ENCODE data around the gene HINT3.

The HINT3 gene

GRCh38 chr6:125983246-125983945, 26.8 kb downstream of the HINT3 start:
- H3K27ac ChIP-seq (ENCODE audit: low read length): no peak overlapping the region
- H3K27me3 ChIP-seq (ENCODE audit: control insufficient read depth, insufficient read depth, low read length): no peaks in the 10 kb centered on the region
- no peaks in the 10 kb centered on the region for H3K9me3 ChIP-seq (ENCODE audit: control insufficient read depth, insufficient read depth, low read length)
- whole genome bisulfite sequencing (ENCODE audit: insufficient coverage, insufficient read length): no CpG with 5 or more reads among the region's 4 CpGs
- H3K4me3 ChIP-seq (ENCODE audit: low read length): no peak overlapping the region
- 0 out of 2 replicates have a peak, but pooled peaks cover 2% of the 10 kb centered on the region for H3K4me1 ChIP-seq (ENCODE audit: control insufficient read depth, insufficient read depth, low read length)
- H3K36me3 ChIP-seq (ENCODE audit: control insufficient read depth, insufficient read depth, low read length): no peaks in the 10 kb centered on the region
- no peak for DNase-seq (ENCODE audit: low read depth, low spot score)

DNA sequence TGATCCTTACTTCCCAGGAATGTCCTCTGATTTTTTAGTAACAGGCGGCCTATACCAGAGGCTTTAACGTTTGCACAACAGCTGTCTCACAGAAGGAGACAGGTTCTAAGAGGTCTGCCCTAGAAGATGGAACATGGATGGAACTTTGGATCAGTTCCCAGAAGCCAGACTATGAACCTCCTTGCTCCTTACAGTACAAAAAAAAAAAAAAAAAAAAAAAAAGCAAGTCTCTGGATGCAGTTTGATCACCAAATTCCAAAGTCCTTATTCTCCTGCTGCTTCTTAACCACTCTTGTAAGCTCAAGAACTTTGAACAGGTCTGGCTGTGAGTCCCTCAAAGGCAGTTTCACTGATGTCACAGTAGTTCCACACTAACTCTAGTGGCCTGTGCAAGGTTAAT, 27.7 kb downstream of the HINT3 start:
- Histone ChIP-seq H3K4me3 (ENCODE audit: low read length) (no peak overlapping the region), H3K9me3 (ENCODE audit: control insufficient read depth, insufficient read depth, low read length) (no peaks in the 10 kb centered on the region), H3K27me3 (ENCODE audit: control insufficient read depth, insufficient read depth, low read length) (no peaks in the 10 kb centered on the region), H3K27ac (ENCODE audit: low read length) (no peak overlapping the region), H3K4me1 (ENCODE audit: control insufficient read depth, insufficient read depth, low read length) (0 out of 2 replicates have a peak, but pooled peaks cover 2% of the 10 kb centered on the region), H3K36me3 (ENCODE audit: control insufficient read depth, insufficient read depth, low read length) (no peaks in the 10 kb centered on the region)
- no peak for DNase-seq (ENCODE audit: low read depth, low spot score)
- WGBS (ENCODE audit: insufficient coverage, insufficient read length): no CpG with 5 or more reads among the region's 2 CpGs

DNA sequence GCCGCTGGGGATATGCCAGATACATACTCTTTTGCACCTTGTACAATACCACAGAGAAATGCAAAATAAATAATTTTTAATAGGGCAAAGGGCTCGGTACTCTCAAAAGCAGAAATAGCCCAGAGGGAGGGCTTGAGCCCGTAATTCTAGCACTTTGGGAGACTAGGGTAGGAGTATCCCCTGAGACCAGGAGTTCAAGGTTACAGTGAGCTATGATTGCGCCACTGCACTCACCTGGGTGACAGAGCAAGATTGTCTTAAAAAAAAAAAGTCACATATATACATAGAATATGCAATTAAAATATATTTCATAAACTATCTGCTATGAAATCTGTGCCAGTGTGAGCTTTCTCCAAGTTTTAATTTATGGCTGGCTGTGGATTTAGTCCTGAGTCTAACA, 29.0 kb downstream of the HINT3 start:
- WGBS (ENCODE audit: insufficient coverage, insufficient read length): no CpG with 5 or more reads among the region's 4 CpGs
- H3K27me3 ChIP-seq (ENCODE audit: control insufficient read depth, insufficient read depth, low read length): no peaks in the 10 kb centered on the region
- no peak overlapping the region for H3K27ac ChIP-seq (ENCODE audit: low read length)
- H3K9me3 ChIP-seq (ENCODE audit: control insufficient read depth, insufficient read depth, low read length): no peaks in the 10 kb centered on the region
- 0 out of 2 replicates have a peak, but pooled peaks cover 2% of the 10 kb centered on the region for H3K4me1 ChIP-seq (ENCODE audit: control insufficient read depth, insufficient read depth, low read length)
- H3K4me3 ChIP-seq (ENCODE audit: low read length): no peak overlapping the region; the same call in 1 of the 2 replicates
- no peak for DNase-seq (ENCODE audit: low read depth, low spot score)
- no peaks in the 10 kb centered on the region for H3K36me3 ChIP-seq (ENCODE audit: control insufficient read depth, insufficient read depth, low read length)

GRCh38 chr6:125985979-125986300, 29.4 kb downstream of the HINT3 start:
- Histone ChIP-seq H3K27me3 (ENCODE audit: control insufficient read depth, insufficient read depth, low read length) (no peaks in the 10 kb centered on the region), H3K4me1 (ENCODE audit: control insufficient read depth, insufficient read depth, low read length) (0 out of 2 replicates have a peak, but pooled peaks cover 2% of the 10 kb centered on the region), H3K36me3 (ENCODE audit: control insufficient read depth, insufficient read depth, low read length) (no peaks in the 10 kb centered on the region), H3K4me3 (ENCODE audit: low read length) (peak overlapping the region; percentile 62; the same call in 1 of the 2 replicates), H3K27ac (ENCODE audit: low read length) (no peak overlapping the region), H3K9me3 (ENCODE audit: control insufficient read depth, insufficient read depth, low read length) (no peaks in the 10 kb centered on the region)
- WGBS (ENCODE audit: insufficient coverage, insufficient read length): no CpG with 5 or more reads among the region's 3 CpGs
- DNase-seq (ENCODE audit: low read depth, low spot score): no peak

DNA sequence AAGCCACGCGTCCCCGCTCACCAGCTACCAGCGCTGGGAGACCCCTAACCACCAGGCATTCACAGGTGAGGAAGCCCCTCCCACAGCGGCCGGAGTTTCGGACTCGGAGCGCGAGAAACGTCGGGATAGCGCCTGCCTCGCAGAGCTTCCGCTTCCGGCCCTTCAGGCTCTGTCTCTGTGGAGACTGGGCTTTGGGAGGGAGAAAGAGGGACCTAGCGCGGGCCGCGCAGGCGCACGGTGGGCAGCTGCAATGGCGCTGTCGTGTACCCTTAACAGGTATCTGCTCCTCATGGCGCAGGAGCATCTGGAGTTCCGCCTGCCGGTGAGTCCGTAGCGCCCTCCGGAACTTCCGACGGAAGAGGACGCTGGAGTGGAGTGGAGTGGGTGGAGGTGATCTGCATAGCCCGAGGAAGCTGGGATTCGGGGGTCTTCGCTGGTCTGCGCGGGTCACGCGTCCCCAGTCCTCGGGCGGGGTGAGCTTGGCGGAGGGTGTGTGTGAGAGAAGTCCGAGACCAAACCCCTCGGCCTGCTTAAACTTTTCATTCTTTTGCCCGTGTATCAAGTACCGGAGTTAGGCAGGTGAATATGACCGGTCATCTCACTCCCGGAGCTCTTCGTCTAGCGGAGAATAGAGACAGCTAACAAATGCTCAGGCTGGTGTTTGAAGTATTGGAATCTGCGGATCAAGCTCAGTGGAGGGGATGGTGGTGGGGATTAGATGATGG, 29.9 kb downstream of the HINT3 start, which contains the start of gene TRMT11:
TSS of gene TRMT11 (plus strand) at position 240 of the 725 bp plus-strand sequence. CDS start at position 251, 11 bp downstream.
- Histone ChIP-seq H3K4me1 (ENCODE audit: control insufficient read depth, insufficient read depth, low read length) (0 out of 2 replicates have a peak, but pooled peaks cover 2% of the 10 kb centered on the region), H3K36me3 (ENCODE audit: control insufficient read depth, insufficient read depth, low read length) (no peaks in the 10 kb centered on the region), H3K4me3 (ENCODE audit: low read length) (peak within 1 kb of the TSS; percentile 62), H3K27ac (ENCODE audit: low read length) (no peak within 1 kb of the TSS), H3K27me3 (ENCODE audit: control insufficient read depth, insufficient read depth, low read length) (no peaks in the 10 kb centered on the region), H3K9me3 (ENCODE audit: control insufficient read depth, insufficient read depth, low read length) (no peaks in the 10 kb centered on the region)
- WGBS (ENCODE audit: insufficient coverage, insufficient read length): no CpG with 5 or more reads among the region's 52 CpGs
- peak; percentile 95 for DNase-seq (ENCODE audit: low read depth, low spot score)

GRCh38 chr6:125987026-125987617, 30.6 kb downstream of the HINT3 start:
- no peaks in the 10 kb centered on the region for H3K9me3 ChIP-seq (ENCODE audit: control insufficient read depth, insufficient read depth, low read length)
- no peaks in the 10 kb centered on the region for H3K36me3 ChIP-seq (ENCODE audit: control insufficient read depth, insufficient read depth, low read length)
- no peak overlapping the region for H3K27ac ChIP-seq (ENCODE audit: low read length)
- WGBS (ENCODE audit: insufficient coverage, insufficient read length): no CpG with 5 or more reads among the region's 10 CpGs
- H3K27me3 ChIP-seq (ENCODE audit: control insufficient read depth, insufficient read depth, low read length): no peaks in the 10 kb centered on the region
- H3K4me3 ChIP-seq (ENCODE audit: low read length): peak overlapping the region; percentile 62; the same call in 1 of the 2 replicates
- H3K4me1 ChIP-seq (ENCODE audit: control insufficient read depth, insufficient read depth, low read length): 0 out of 2 replicates have a peak, but pooled peaks cover 2% of the 10 kb centered on the region
- DNase-seq (ENCODE audit: low read depth, low spot score): no peak

DNA sequence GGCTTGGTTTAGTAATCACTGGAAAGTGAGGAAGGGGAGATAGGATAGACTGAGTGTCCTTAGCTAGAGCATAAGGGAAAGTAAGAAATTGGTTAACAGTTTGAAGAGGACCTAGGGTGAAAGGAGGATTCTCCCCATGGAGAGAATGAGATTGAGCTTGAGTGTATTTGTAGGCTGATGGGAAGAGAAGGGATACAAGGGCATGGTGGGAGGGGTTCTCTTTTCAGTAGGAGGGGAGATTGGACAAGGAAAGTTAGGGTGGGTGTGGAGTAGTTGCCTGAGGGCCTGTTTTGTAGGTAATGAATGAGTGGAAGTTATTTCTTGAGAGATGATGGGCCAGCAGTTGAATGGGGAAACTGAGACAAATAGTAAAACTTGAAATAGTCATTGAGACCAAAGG, 31.7 kb downstream of the HINT3 start:
- Histone ChIP-seq H3K27me3 (ENCODE audit: control insufficient read depth, insufficient read depth, low read length) (no peaks in the 10 kb centered on the region), H3K4me1 (ENCODE audit: control insufficient read depth, insufficient read depth, low read length) (0 out of 2 replicates have a peak, but pooled peaks cover 2% of the 10 kb centered on the region), H3K9me3 (ENCODE audit: control insufficient read depth, insufficient read depth, low read length) (no peaks in the 10 kb centered on the region), H3K27ac (ENCODE audit: low read length) (no peak overlapping the region), H3K36me3 (ENCODE audit: control insufficient read depth, insufficient read depth, low read length) (no peaks in the 10 kb centered on the region), H3K4me3 (ENCODE audit: low read length) (no peak overlapping the region)
- no peak for DNase-seq (ENCODE audit: low read depth, low spot score)

- DNase-seq (ENCODE audit: low read depth, low spot score): no peak
- H3K4me3 ChIP-seq (ENCODE audit: low read length): no peak overlapping the region
- WGBS (ENCODE audit: insufficient coverage, insufficient read length): no CpG with 5 or more reads among the region's 3 CpGs
- no peaks in the 10 kb centered on the region for H3K9me3 ChIP-seq (ENCODE audit: control insufficient read depth, insufficient read depth, low read length)
- H3K4me1 ChIP-seq (ENCODE audit: control insufficient read depth, insufficient read depth, low read length): 0 out of 2 replicates have a peak, but pooled peaks cover 2% of the 10 kb centered on the region
- H3K27me3 ChIP-seq (ENCODE audit: control insufficient read depth, insufficient read depth, low read length): no peaks in the 10 kb centered on the region
- H3K27ac ChIP-seq (ENCODE audit: low read length): no peak overlapping the region
- no peaks in the 10 kb centered on the region for H3K36me3 ChIP-seq (ENCODE audit: control insufficient read depth, insufficient read depth, low read length)
Measured at GRCh38 chr6:125989631-125990030, 33.1 kb downstream of the HINT3 start.

DNA sequence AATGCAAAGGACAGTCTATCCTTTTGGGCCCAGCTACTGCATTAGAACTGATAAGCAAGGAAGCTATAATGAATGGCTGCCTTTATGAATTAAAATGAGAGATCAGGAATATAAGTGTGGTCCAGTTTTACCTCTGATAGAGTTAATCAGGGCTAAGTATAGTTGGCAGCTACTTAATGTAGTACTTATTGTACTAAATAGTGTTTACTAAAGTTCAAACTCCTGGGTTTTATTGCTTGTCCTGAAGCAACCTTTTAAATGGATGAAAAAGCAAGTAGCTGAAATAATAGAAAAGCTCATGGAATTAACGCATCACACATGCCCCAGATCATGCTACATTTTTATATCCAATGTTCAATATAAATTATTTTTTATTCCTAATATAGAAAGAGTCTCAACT, 35.1 kb downstream of the HINT3 start:
- no peaks in the 10 kb centered on the region for H3K27me3 ChIP-seq (ENCODE audit: control insufficient read depth, insufficient read depth, low read length)
- WGBS (ENCODE audit: insufficient coverage, insufficient read length): no CpG with 5 or more reads among the region's 1 CpG

GRCh38 chr6:125994670-125995488, 38.3 kb downstream of the HINT3 start:
- H3K4me1 ChIP-seq (ENCODE audit: control insufficient read depth, insufficient read depth, low read length): no peaks in the 10 kb centered on the region
- WGBS (ENCODE audit: insufficient coverage, insufficient read length): no CpG with 5 or more reads among the region's 5 CpGs
- no peak for DNase-seq (ENCODE audit: low read depth, low spot score)
- H3K27me3 ChIP-seq (ENCODE audit: control insufficient read depth, insufficient read depth, low read length): no peaks in the 10 kb centered on the region
- no peak overlapping the region for H3K4me3 ChIP-seq (ENCODE audit: low read length)
- no peaks in the 10 kb centered on the region for H3K36me3 ChIP-seq (ENCODE audit: control insufficient read depth, insufficient read depth, low read length)
- H3K27ac ChIP-seq (ENCODE audit: low read length): no peak overlapping the region
- H3K9me3 ChIP-seq (ENCODE audit: control insufficient read depth, insufficient read depth, low read length): no peaks in the 10 kb centered on the region

More for the DNA sequence above, 35.1 kb downstream of the HINT3 start:
- no peak overlapping the region for H3K27ac ChIP-seq (ENCODE audit: low read length)
- 0 out of 2 replicates have a peak, but pooled peaks cover 2% of the 10 kb centered on the region for H3K4me1 ChIP-seq (ENCODE audit: control insufficient read depth, insufficient read depth, low read length)
- no peaks in the 10 kb centered on the region for H3K9me3 ChIP-seq (ENCODE audit: control insufficient read depth, insufficient read depth, low read length)
- H3K36me3 ChIP-seq (ENCODE audit: control insufficient read depth, insufficient read depth, low read length): no peaks in the 10 kb centered on the region
- no peak overlapping the region for H3K4me3 ChIP-seq (ENCODE audit: low read length)
- no peak for DNase-seq (ENCODE audit: low read depth, low spot score)

Data from iPS DF 6.9 (cell line).